Jurkat, Clone E6-1 (cell line): ENCODE measurements around the gene GNB1.
"Not testable (repeated sequence)": the region's sequence is repeated elsewhere in the genome, so short reads cannot be mapped to it uniquely, and the experiment has no call there.

ENCODE experiments used
- DNase-seq: peaks from one replicate; pipeline ENCODE4 v3.0.0-alpha.2; 2011; ENCODE audit warnings: low read depth, low spot score
- H3K4me3 ChIP-seq: 2 replicates; pipeline ENCODE4 v1.5.1; 2011; ENCODE audit warnings: mild to moderate bottlenecking, low read length, control low read depth, moderate library complexity

The GNB1 gene

GRCh38 chr1:1758692-1759455, 132.0 kb downstream of the GNB1 start:
- no peak overlapping the region for H3K4me3 ChIP-seq
- no peak for DNase-seq

DNA sequence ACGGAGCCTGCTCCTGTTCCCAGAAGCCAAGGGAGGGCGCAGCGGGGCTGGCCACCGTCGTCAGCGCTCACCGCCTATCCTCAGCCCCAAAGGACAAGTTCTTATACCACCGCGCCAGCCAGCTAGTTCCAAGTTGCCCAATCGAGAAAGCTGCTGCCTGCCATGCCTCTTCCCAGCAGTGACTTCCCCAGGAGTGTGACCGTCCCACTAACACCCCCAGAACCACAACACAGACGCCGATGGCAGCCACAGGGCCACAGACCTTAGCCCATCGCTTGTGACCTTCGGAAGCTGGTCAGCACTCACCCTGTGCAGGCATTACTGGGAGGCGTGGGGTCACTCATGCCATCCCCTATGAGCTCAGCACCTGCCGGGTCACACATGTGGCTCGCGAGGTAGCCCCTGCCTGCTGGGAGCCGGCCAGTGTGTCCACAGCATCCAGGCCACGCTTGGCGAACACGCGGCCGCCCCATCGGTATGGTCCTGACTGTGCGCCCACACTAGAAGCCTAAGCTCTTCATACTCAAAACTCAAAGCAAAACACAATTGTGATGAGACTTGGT, 132.7 kb downstream of the GNB1 start:
- no peak for DNase-seq
- no peak overlapping the region for H3K4me3 ChIP-seq

DNA sequence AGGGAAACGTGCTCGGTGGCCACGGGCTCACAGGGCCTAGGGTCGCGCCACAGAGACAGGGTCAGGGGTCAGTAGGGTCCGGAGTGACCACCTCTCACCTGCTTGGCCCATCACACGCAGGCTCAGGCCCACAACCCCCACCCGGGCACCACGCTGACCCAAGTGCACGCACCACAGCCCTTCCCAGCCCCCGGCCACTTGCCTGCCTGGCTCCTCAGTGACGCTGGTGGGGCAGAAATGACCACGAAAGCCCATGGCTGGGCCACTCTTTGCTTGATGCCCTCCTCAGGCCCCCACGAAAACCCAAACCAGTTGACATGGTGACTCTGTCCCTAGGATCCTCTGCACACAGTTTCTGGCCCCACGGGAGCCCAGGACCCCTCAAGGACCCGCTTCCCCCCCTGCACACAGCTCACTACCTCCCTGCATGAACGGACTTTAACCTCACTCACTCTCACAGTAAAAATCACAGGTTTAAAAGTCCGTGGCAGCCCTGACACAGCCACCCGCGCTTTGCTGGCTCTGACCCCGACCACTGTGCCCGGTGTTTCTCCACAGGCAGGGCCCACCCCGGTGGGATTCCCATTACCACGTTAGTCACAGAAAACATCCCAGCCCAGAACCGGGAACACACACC, 133.3 kb downstream of the GNB1 start:
- H3K4me3 ChIP-seq, result no peak overlapping the region
- no peak for DNase-seq

DNA sequence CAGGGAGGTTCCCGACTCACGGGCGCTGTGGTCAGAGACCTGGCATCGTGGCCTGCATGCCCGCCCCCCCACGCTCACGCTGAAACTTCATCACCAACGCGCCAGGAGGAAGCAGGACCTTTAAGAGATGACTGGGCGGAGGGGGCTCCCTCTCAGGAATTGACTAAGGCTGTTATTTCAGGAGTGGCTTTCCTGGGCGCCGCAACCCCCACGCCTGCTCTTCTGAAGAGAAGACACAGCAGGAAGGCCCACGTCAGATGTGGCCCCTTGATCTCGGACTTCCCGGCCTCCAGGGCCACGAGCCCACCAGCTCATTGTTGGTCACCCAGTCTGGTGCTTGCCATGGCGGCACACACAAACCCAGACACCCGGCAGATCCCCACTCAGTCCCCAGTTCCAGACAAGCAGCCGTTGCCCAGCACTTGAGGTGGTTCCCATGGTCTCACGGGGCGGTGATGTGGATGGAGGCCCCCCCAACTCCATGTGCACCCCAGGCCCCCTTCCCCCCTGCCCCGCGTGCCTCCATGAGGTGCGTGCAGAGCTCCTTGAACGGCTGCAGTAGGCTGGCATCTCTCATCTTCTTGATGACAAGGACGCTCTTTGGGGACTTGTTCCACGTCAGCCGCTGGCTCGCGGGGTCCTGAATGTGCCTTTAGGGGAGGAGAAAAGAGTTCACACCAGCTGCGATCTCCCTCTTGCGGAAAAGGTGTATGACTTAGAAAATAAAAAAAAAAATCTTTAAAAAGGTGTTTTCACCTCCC, 134.0 kb downstream of the GNB1 start:
- H3K4me3 ChIP-seq, result no peak overlapping the region
- no peak for DNase-seq

DNA sequence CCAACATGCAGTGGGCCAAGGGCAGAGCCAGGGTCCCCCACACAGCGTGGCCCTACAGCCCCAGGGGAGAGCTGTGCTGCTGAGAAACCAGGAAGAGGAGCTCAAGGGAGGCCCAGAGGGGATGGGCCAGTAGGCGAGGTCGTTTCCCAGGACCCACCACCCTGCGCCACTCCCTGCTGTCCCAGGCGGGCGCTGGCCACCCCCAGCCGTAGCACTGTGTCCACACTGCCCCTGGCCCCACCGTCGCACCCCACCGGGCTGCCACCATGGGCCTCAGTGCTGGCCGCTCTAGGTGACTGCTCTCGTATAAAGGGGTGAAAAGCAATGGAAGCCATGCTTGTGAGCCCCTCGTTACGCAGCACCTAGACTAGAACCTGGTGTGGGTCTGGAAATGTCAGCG, 135.0 kb downstream of the GNB1 start:
- DNase-seq, result no peak
- H3K4me3 ChIP-seq, result no peak overlapping the region

- no peak for DNase-seq
- no peak overlapping the region for H3K4me3 ChIP-seq
These were observed 135.5 kb downstream of the GNB1 start for GRCh38 chr1:1755426-1755825.

- DNase-seq, result no peak
- no peak overlapping the region for H3K4me3 ChIP-seq
These were observed 136.7 kb downstream of the GNB1 start for GRCh38 chr1:1754051-1754815.

DNA sequence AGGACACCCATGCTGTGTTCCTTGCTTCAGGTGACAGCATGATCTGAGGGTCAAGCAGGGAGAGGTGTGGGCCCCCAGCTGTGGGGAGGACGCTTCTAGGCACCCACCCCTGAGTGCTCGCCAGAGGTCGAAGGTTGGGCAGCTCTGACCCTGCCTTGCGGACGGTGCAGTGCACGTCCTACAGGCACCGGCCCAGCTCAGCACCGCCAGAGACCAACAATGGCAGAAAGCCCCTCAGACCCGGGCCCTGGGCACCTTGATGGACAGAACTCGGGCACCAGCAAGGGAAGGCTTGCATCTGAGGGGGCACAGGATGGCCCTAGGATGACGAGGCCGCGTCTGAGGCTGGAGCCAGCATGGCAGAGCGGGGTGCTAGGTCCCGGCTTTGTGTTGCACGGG, 137.3 kb downstream of the GNB1 start:
- DNase-seq, result no peak
- H3K4me3 ChIP-seq, result no peak overlapping the region

DNA sequence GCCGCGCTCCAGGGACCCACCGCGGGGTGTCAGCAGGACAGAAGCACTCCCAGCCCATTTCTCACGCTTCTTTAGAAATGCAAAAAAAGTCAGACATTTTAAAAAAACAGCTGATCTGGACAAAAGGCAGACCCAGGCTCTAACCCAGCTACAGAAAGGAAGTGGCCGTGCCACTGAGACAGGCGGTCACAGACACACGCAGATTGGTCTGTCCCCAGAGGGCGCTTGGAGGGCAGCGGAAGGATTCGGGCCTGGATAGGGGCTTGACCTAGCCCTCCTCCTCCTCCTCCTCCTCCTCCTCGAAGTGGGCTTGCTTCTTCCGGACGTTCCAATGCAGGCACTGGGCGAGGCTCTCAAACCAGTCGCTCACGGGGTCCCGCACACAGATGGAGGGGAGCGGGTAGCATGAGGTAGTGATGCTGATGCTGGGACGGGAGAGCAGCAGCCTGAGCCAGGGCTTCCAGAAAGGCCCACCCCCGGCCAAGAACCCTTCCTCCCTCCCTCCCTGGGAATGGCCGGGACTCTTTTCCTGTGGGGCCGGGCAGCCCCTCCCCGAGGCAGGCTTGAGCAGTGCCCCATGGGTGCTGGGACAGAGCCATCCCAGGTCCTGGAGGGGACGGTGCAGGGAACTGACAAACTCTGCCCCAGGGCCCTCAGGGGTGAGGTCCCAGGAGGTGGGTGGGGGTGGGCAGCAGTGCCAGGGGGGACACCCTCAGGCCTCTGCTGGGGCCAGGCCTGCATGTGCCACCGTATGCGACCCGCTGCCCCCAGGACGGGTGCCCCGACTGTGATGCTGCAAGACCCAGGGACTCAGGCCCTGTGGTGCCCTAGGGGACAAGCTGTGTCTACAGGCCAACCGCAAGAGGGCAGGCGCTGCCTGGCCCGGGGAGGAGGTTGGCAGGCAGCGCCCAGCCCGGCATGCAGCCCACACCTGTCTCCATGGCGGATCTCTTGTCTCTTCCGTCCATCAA, 138.0 kb downstream of the GNB1 start:
- H3K4me3 ChIP-seq, result no peak overlapping the region
- no peak for DNase-seq

GRCh38 chr1:1752190-1752589, 138.7 kb downstream of the GNB1 start:
- H3K4me3 ChIP-seq, result no peak overlapping the region
- DNase-seq, result no peak

DNA sequence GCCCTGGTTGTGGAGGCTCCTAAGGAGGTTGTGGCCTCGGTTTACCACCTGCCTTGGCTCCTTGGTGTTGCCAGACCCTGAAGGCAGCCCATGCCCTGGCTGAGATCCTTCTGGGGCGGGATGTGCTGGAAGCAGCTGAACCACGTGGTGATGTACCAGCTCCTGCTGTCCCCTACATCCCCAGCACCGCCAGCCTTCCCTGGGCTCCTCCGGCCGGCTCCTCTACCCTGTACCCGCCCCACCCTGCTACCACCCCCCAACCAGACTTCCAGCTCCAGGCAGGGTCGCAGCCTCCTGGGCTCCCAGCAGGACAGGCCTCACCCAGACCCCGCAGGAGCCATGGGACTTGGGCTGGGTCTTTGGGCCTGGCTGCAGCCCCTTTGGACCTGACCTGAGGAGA, 140.9 kb downstream of the GNB1 start:
- H3K4me3 ChIP-seq, DNase-seq: not testable (repeated sequence)

GRCh38 chr1:1748686-1749321, 142.1 kb downstream of the GNB1 start:
- no peak for DNase-seq
- H3K4me3 ChIP-seq, result no peak overlapping the region

DNA sequence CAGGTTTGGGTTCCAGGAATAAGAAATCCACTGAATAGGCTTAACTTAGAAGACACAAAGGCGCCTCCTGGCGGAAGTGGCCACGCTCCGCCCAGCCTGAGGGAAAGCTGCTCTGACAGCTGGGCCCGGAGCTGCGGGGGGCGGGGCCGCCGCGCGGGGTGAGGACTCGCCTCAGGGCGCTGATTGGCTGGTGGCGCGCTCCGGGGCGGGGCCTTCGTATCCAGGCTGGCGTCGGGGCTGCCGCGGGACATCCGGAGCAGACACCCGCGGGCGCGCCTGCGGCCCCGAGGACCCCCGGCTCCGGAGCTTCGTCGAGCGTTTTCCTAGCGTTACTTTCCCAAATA, 144.3 kb downstream of the GNB1 start:
- not testable (repeated sequence) for DNase-seq, H3K4me3 ChIP-seq

DNA sequence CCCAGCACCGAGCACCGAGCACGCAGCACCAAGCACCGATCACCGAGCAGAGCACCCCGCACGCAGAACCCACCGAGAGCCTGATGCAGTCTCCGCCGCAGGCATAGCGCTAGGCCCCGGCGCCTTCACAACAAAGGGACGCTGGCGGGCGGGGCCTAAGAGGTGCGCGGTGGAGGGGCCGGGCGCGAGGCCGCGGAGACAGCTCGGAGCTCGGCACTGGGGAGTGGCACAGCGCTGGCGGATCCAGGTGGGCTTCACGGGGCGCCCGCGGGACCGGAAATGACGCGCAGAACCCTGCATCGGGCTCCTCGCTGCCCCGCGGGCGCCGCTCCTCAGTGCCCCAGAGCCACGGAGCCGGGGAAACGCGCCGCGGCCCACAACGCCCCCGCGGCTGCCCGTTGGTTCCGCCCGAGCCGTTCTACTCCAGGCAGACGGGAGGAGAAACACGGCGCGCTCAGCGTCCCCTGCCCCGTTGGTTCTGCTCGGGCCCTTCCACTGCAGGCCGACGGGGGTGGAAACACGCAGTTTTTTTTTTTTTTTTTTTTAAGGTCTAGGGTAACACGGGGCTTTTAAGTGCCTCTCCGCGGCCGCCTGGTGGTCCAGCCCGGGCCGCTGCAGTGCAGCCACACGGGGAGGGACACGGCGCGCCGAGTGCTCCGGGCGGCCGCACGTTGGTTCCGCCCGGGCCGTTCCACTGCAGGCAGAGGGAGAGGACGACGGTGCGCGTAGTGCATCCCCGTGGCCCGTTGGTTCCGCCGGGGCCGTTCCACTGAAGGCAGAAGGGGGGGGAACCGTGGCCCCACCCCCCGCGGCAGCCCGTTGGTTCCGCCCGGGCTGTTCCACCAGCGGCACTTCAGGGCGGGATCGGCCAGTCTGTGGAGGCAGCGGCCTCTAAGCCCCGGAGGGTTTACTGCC, 145.0 kb downstream of the GNB1 start:
- peak; percentile 32 for DNase-seq

DNA sequence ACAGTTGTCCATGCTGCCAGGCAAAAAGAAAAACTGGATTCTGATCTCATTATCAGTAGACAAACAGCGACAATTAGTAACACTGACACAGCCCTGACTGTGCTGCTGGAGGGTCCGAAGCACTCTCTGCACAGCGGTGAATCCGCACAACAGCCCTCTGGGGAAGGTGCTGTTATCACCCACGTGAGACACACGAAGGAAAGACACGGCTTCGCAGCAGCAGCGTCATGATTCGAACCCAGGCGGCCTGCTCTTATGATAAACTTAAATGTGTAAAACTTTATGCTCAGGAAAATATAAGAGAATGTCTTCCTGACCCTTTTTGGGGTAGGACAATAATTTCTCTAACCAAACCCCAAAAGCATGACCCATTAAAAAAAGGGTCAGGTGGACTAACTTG, 148.4 kb downstream of the GNB1 start:
- H3K4me3 ChIP-seq, result not testable (repeated sequence)

More for the DNA sequence above, 145.0 kb downstream of the GNB1 start:
- peak overlapping the region; percentile 40 for H3K4me3 ChIP-seq

DNA sequence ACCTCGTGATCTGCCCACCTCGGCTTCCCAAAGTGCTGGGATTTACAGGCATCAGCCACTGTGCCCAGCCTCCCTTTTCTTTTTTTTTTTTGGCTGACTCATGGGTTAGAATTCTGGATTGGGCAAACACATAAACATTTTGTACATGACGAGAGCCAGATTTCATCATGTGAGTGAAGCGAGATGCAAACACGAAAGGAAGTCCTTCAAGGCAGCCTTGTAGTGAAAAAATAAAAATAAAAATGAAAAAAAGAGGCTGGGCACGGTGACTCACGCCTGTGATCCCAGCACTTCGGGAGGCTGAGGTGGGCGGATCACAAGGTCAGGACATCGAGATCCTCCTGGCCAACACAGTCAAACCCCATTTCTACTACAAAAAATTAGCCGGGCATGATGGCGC, 149.9 kb downstream of the GNB1 start:
- DNase-seq, H3K4me3 ChIP-seq: not testable (repeated sequence)

More for the DNA sequence above, 148.4 kb downstream of the GNB1 start:
- DNase-seq, result not testable (repeated sequence)
